ENCODE measurements around the gene UBR7. TPM values are rescaled to one million over a fixed set of nuclear protein-coding genes. Genes with fewer than 3 reads are reported as not detected.

Gene UBR7
- total RNA-seq, 4 donors from 2014 or later = 13.2 to 29.6 (median 19.9) TPM

- H3K36me3 ChIP-seq = peaks cover 0 to 38% (median 4%) of the 10 kb centered on the region in 3 donors
- no peaks in the 10 kb centered on the region for H3K9me3 ChIP-seq
- no peak overlapping the region for H3K4me3 ChIP-seq
- peaks cover 0 to 33% (median 4%) of the 10 kb centered on the region in 3 donors for H3K4me1 ChIP-seq
- intact Hi-C loops (cut with DNase I) = no loop called here
- H3K27ac ChIP-seq = no peak overlapping the region
- TF ChIP-seq CTCF (IDR thresholded peaks at IDR 0.05) = no peak
- TF ChIP-seq POLR2A (IDR thresholded peaks at IDR 0.05) = no peak
- no peaks in the 10 kb centered on the region for H3K27me3 ChIP-seq
- WGBS, 2 donors = 83 to 90% methylated on average over 6 of the region's 6 CpGs
- DNase-seq = no peak
Observed at GRCh38 chr14:93266127-93266526, 59.1 kb downstream of the UBR7 start.

GRCh38 chr14:93267149-93267711 lies 60.2 kb downstream of the UBR7 start:
- no peak for DNase-seq
- H3K36me3 ChIP-seq = peaks cover 0 to 33% (median 4%) of the 10 kb centered on the region in 3 donors

GRCh38 chr14:93268406-93268805 lies 61.4 kb downstream of the UBR7 start:
- peaks cover 0 to 26% (median 0%) of the 10 kb centered on the region in 3 donors for H3K36me3 ChIP-seq
- TF ChIP-seq POLR2A (IDR thresholded peaks at IDR 0.05) (no peak), CTCF (IDR thresholded peaks at IDR 0.05) (no peak)
- intact Hi-C loops (cut with DNase I) = no loop called here
- 100% methylated on average over 1 of the region's 1 CpG for WGBS, 2 donors
- peaks cover 0 to 17% (median 0%) of the 10 kb centered on the region in 3 donors for H3K4me1 ChIP-seq
- no peak overlapping the region for H3K4me3 ChIP-seq
- H3K9me3 ChIP-seq = no peaks in the 10 kb centered on the region
- H3K27ac ChIP-seq = no peak overlapping the region
- no peaks in the 10 kb centered on the region for H3K27me3 ChIP-seq
- DNase-seq = no peak

More at GRCh38 chr14:93267149-93267711, 60.2 kb downstream of the UBR7 start:
- no peak overlapping the region for H3K27ac ChIP-seq
- H3K4me3 ChIP-seq = no peak overlapping the region
- TF ChIP-seq CTCF (IDR thresholded peaks at IDR 0.05) (no peak), POLR2A (IDR thresholded peaks at IDR 0.05) (no peak)
- WGBS, 2 donors = 85 to 90% methylated on average over 3 of the region's 3 CpGs
- intact Hi-C loops (cut with DNase I) = no loop called here
- H3K9me3 ChIP-seq = no peaks in the 10 kb centered on the region
- H3K27me3 ChIP-seq = no peaks in the 10 kb centered on the region
- peaks cover 0 to 28% (median 4%) of the 10 kb centered on the region in 3 donors for H3K4me1 ChIP-seq

GRCh38 chr14:93269341-93270068 lies 62.4 kb downstream of the UBR7 start:
- H3K9me3 ChIP-seq = no peaks in the 10 kb centered on the region
- H3K4me3 ChIP-seq = no peak overlapping the region
- H3K4me1 ChIP-seq = peaks cover 0 to 13% (median 0%) of the 10 kb centered on the region in 3 donors
- H3K27me3 ChIP-seq = no peaks in the 10 kb centered on the region
- TF ChIP-seq CTCF (IDR thresholded peaks at IDR 0.05) = no peak
- H3K36me3 ChIP-seq = peaks cover 0 to 33% (median 0%) of the 10 kb centered on the region in 3 donors
- intact Hi-C loops (cut with DNase I) = no loop called here
- no peak for DNase-seq
- H3K27ac ChIP-seq = no peak overlapping the region
- WGBS, 2 donors = 73 to 81% methylated on average over 9 to 10 of the region's 10 CpGs

- Histone ChIP-seq H3K36me3 (peaks cover 0 to 33% (median 0%) of the 10 kb centered on the region in 3 donors), H3K4me3 (no peak overlapping the region), H3K9me3 (no peaks in the 10 kb centered on the region), H3K27me3 (no peaks in the 10 kb centered on the region), H3K27ac (no peak overlapping the region), H3K4me1 (peaks cover 0 to 13% (median 0%) of the 10 kb centered on the region in 3 donors)
- DNase-seq = no peak
- WGBS, 2 donors = 65 to 69% methylated on average over 6 of the region's 6 CpGs
- no peak for TF ChIP-seq POLR2A (IDR thresholded peaks at IDR 0.05)
- TF ChIP-seq CTCF (IDR thresholded peaks at IDR 0.05) = no peak
- intact Hi-C loops (cut with DNase I) = no loop called here
Observed at GRCh38 chr14:93271111-93271510, 64.1 kb downstream of the UBR7 start.

Data from esophagus squamous epithelium (tissue), 5 donors.